Naive thymus-derived CD8-positive, alpha-beta T cell (primary cell): ENCODE measurements around the gene SLC7A7. TPM values are rescaled to one million over a fixed set of nuclear protein-coding genes. Genes with fewer than 3 reads are reported as not detected.
"Not testable (repeated sequence)": the region's sequence is repeated elsewhere in the genome, so short reads cannot be mapped to it uniquely, and the experiment has no call there.

ENCODE experiments used
- ATAC-seq, 2 donors: fragments of 150-1000 bp; cut with Tn5 transposase in 1 of 2; sonication (Bioruptor Pico), chemical (Tn5 transposase) in 1 of 2; 1 replicate in 1 of 2; 2 replicates in 1 of 2; pipeline ENCODE4 v1.10.0; 2021; ENCODE audit warnings: mild to moderate bottlenecking in 2 of 2, moderate library complexity in 2 of 2
- POLR2A ChIA-PET: fragments of 350-600 bp; sonication (Branson Sonifier 250); formaldehyde crosslinking; loops from one replicate; lab custom pipeline; 2021; ENCODE audit warnings: antibody characterized with exemption; lab: Charles Lee
- DNase-seq, 10 donors: peaks; one replicate each; pipeline versions ENCODE4 v3.0.0 to v3.0.0-alpha.2; 2020 to 2022
- H3K27ac Mint-ChIP-seq, 10 donors: one replicate each; pipeline ENCODE4 v1.8.0; 2020 to 2022; ENCODE audit warnings: mild to moderate bottlenecking in 10 of 10, mixed read lengths in 10 of 10, moderate library complexity in 4 of 10, inconsistent platforms in 1 of 10
- H3K27me3 Mint-ChIP-seq, 5 donors: one replicate each; pipeline ENCODE4 v1.8.0; 2021 to 2022; ENCODE audit warnings: mixed read lengths in 5 of 5
- H3K36me3 Mint-ChIP-seq, 3 donors: one replicate each; pipeline ENCODE4 v1.8.0; 2020 to 2022; ENCODE audit warnings: mixed read lengths in 3 of 3, mild to moderate bottlenecking in 2 of 3, inconsistent platforms in 1 of 3
- H3K4me1 Mint-ChIP-seq, 4 donors: one replicate each; pipeline ENCODE4 v1.8.0; 2021 to 2022; ENCODE audit warnings: mixed read lengths in 4 of 4
- H3K4me3 Mint-ChIP-seq, 10 donors: one replicate each; pipeline ENCODE4 v1.8.0; 2020 to 2022; ENCODE audit warnings: mild to moderate bottlenecking in 10 of 10, mixed read lengths in 10 of 10, moderate library complexity in 6 of 10, inconsistent platforms in 1 of 10
- H3K9me3 Mint-ChIP-seq, 9 donors: one replicate each; pipeline ENCODE4 v1.8.0; 2020 to 2022; ENCODE audit warnings: mixed read lengths in 9 of 9, mild to moderate bottlenecking in 3 of 9, inconsistent platforms in 1 of 9, moderate library complexity in 1 of 9
- polyA plus RNA-seq, 3 donors: library from polyadenylated mRNA; unstranded; fragments of 300-500 nt; fragmentation: Illumina TruSeq; gene quantifications; one replicate each; pipeline ENCODE4 v1.2.3, GENCODE V29; 2021
- total RNA-seq, 8 experiments: library from RNA in 2 of 8; stranded (reverse) in 2 of 8; gene quantifications; one replicate each; pipeline ENCODE4 v1.2.3 and lab custom pipeline; 2021 to 2026

SLC7A7 gene
- total and polyA plus RNA-seq, 5 experiments from 2014 or later: 0.13 to 3.5 (median 0.46) TPM

- H3K9me3 Mint-ChIP-seq: no peaks in the 10 kb centered on the region
- peak overlapping the region in 1 of 10 donors; percentile 60 for H3K4me3 Mint-ChIP-seq
- no peak for ATAC-seq
- H3K27ac Mint-ChIP-seq: no peak overlapping the region
- H3K36me3 Mint-ChIP-seq: no peaks in the 10 kb centered on the region
- H3K4me1 Mint-ChIP-seq: peaks cover 8 to 53% (median 13%) of the 10 kb centered on the region in 4 donors
- peaks cover 0 to 3% (median 0%) of the 10 kb centered on the region in 5 donors for H3K27me3 Mint-ChIP-seq
- POLR2A ChIA-PET: no interaction called here
- DNase-seq: no peak
These were observed 2.5 kb downstream of the SLC7A7 start for GRCh38 chr14:22812744-22813143.

GRCh38 chr14:22811722-22812121 lies 3.5 kb downstream of the SLC7A7 start:
- H3K9me3 Mint-ChIP-seq: no peaks in the 10 kb centered on the region
- no peak overlapping the region for H3K27ac Mint-ChIP-seq
- peaks cover 10 to 58% (median 13%) of the 10 kb centered on the region in 4 donors for H3K4me1 Mint-ChIP-seq
- ATAC-seq (no peak), DNase-seq (no peak)
- H3K4me3 Mint-ChIP-seq: peak overlapping the region in 1 of 10 donors; percentile 63
- no peaks in the 10 kb centered on the region for H3K36me3 Mint-ChIP-seq
- H3K27me3 Mint-ChIP-seq: peaks cover 0 to 3% (median 0%) of the 10 kb centered on the region in 5 donors
- POLR2A ChIA-PET: interaction anchor here (0.6 to 0.7 kb wide), 3 partner anchors 15 to 105 kb away, joined by 3 to 4 read pairs (median 4); no protein-coding TSS in a partner anchor

- ATAC-seq (no peak), DNase-seq (no peak)
- H3K36me3 Mint-ChIP-seq: no peaks in the 10 kb centered on the region
- no peak overlapping the region for H3K4me3 Mint-ChIP-seq
- POLR2A ChIA-PET: interaction anchor here (0.7 kb wide), 1 partner anchor 185 kb away, joined by 3 read pairs; no protein-coding TSS in a partner anchor
- H3K27ac Mint-ChIP-seq: no peak overlapping the region
- peaks cover 0 to 7% (median 0%) of the 10 kb centered on the region in 5 donors for H3K27me3 Mint-ChIP-seq
- no peaks in the 10 kb centered on the region for H3K9me3 Mint-ChIP-seq
- H3K4me1 Mint-ChIP-seq: peaks cover 0 to 51% (median under 1%) of the 10 kb centered on the region in 4 donors
These were observed 6.6 kb downstream of the SLC7A7 start for GRCh38 chr14:22808388-22809209.

GRCh38 chr14:22807432-22808087 lies 7.7 kb downstream of the SLC7A7 start:
- peaks cover 0 to 54% (median under 1%) of the 10 kb centered on the region in 4 donors for H3K4me1 Mint-ChIP-seq
- H3K27me3 Mint-ChIP-seq: peaks cover 0 to 13% (median 3%) of the 10 kb centered on the region in 5 donors
- no peak overlapping the region for H3K27ac Mint-ChIP-seq
- H3K36me3 Mint-ChIP-seq: no peaks in the 10 kb centered on the region
- DNase-seq (no peak), ATAC-seq (no peak)
- no peaks in the 10 kb centered on the region for H3K9me3 Mint-ChIP-seq
- POLR2A ChIA-PET: interaction anchor here (0.6 to 1.1 kb wide), 2 partner anchors 15 to 246 kb away, joined by 3 to 4 read pairs; no protein-coding TSS in a partner anchor
- H3K4me3 Mint-ChIP-seq: peak overlapping the region in 1 of 10 donors; percentile 26

- POLR2A ChIA-PET, DNase-seq, ATAC-seq, H3K36me3 Mint-ChIP-seq, H3K27ac Mint-ChIP-seq, H3K4me3 Mint-ChIP-seq, H3K9me3 Mint-ChIP-seq: not testable (repeated sequence)
- peaks cover 0 to 48% (median under 1%) of the 10 kb centered on the region in 4 donors for H3K4me1 Mint-ChIP-seq
- peaks cover 3 to 23% (median 12%) of the 10 kb centered on the region in 5 donors for H3K27me3 Mint-ChIP-seq
These were observed 10.0 kb downstream of the SLC7A7 start for GRCh38 chr14:22805235-22805634.

- ATAC-seq (no peak), DNase-seq (no peak)
- POLR2A ChIA-PET: no interaction called here
- peaks cover 12 to 33% (median 18%) of the 10 kb centered on the region in 5 donors for H3K27me3 Mint-ChIP-seq
- no peak overlapping the region for H3K4me3 Mint-ChIP-seq
- H3K9me3 Mint-ChIP-seq: no peaks in the 10 kb centered on the region
- peak overlapping the region in 1 of 10 donors; percentile 44 for H3K27ac Mint-ChIP-seq
- H3K4me1 Mint-ChIP-seq: peaks cover 0 to 46% (median under 1%) of the 10 kb centered on the region in 4 donors
- H3K36me3 Mint-ChIP-seq: no peaks in the 10 kb centered on the region
These were observed 11.6 kb downstream of the SLC7A7 start for GRCh38 chr14:22803687-22803974.

GRCh38 chr14:22802860-22803686 lies 12.2 kb downstream of the SLC7A7 start:
- H3K4me1 Mint-ChIP-seq: peaks cover 0 to 42% (median under 1%) of the 10 kb centered on the region in 4 donors
- peak overlapping the region in 1 of 10 donors; percentile 44 for H3K27ac Mint-ChIP-seq
- no peaks in the 10 kb centered on the region for H3K9me3 Mint-ChIP-seq
- ATAC-seq (no peak), DNase-seq (no peak)
- peaks cover 13 to 33% (median 18%) of the 10 kb centered on the region in 5 donors for H3K27me3 Mint-ChIP-seq
- no peaks in the 10 kb centered on the region for H3K36me3 Mint-ChIP-seq
- POLR2A ChIA-PET: no interaction called here
- H3K4me3 Mint-ChIP-seq: peak overlapping the region in 1 of 10 donors; percentile 2

- POLR2A ChIA-PET: no interaction called here
- Mint-ChIP-seq H3K4me3 (no peak overlapping the region), H3K27me3 (peaks cover 13 to 33% (median 18%) of the 10 kb centered on the region in 5 donors), H3K9me3 (no peaks in the 10 kb centered on the region), H3K36me3 (no peaks in the 10 kb centered on the region), H3K27ac (no peak overlapping the region), H3K4me1 (peaks cover 0 to 33% (median 0%) of the 10 kb centered on the region in 4 donors)
- DNase-seq: no peak
- ATAC-seq: no peak
These were observed 13.5 kb downstream of the SLC7A7 start for GRCh38 chr14:22801716-22802115.

- no peak overlapping the region for H3K4me3 Mint-ChIP-seq
- peaks cover 0 to 4% (median 0%) of the 10 kb centered on the region in 3 donors for H3K36me3 Mint-ChIP-seq
- POLR2A ChIA-PET: no interaction called here
- H3K9me3 Mint-ChIP-seq: no peaks in the 10 kb centered on the region
- DNase-seq: no peak
- peaks cover 0 to 36% (median 0%) of the 10 kb centered on the region in 4 donors for H3K4me1 Mint-ChIP-seq
- no peak for ATAC-seq
- no peak overlapping the region for H3K27ac Mint-ChIP-seq
- peaks cover 16 to 44% (median 22%) of the 10 kb centered on the region in 5 donors for H3K27me3 Mint-ChIP-seq
These were observed 14.9 kb downstream of the SLC7A7 start for GRCh38 chr14:22800346-22800745.

- Mint-ChIP-seq H3K36me3 (peaks cover 0 to 4% (median 0%) of the 10 kb centered on the region in 3 donors), H3K4me3 (no peak overlapping the region), H3K4me1 (peaks cover 0 to 35% (median 0%) of the 10 kb centered on the region in 4 donors), H3K9me3 (peaks cover 0 to 2% (median 0%) of the 10 kb centered on the region in 9 donors), H3K27ac (no peak overlapping the region), H3K27me3 (peaks cover 16 to 44% (median 25%) of the 10 kb centered on the region in 5 donors)
- POLR2A ChIA-PET: no interaction called here
- ATAC-seq: no peak
- DNase-seq: no peak
These were observed 16.7 kb downstream of the SLC7A7 start for GRCh38 chr14:22798528-22798927.

- POLR2A ChIA-PET: no interaction called here
- H3K9me3 Mint-ChIP-seq: peaks cover 0 to 2% (median 0%) of the 10 kb centered on the region in 9 donors
- peak overlapping the region in 1 of 10 donors; percentile 27 for H3K27ac Mint-ChIP-seq
- no peak for ATAC-seq
- DNase-seq: no peak
- peaks cover 0 to 24% (median 0%) of the 10 kb centered on the region in 4 donors for H3K4me1 Mint-ChIP-seq
- peaks cover 0 to 4% (median 0%) of the 10 kb centered on the region in 3 donors for H3K36me3 Mint-ChIP-seq
- H3K27me3 Mint-ChIP-seq: peaks cover 14 to 38% (median 19%) of the 10 kb centered on the region in 5 donors
- no peak overlapping the region for H3K4me3 Mint-ChIP-seq
These were observed 18.0 kb downstream of the SLC7A7 start for GRCh38 chr14:22797017-22797917.
